ENCODE results near the gene TSLP. TPM values are rescaled to one million over a fixed set of nuclear protein-coding genes. Genes with fewer than 3 reads are reported as not detected.

The TSLP gene
- total RNA-seq, 2 experiments from 2014 or later: not detected

DNA sequence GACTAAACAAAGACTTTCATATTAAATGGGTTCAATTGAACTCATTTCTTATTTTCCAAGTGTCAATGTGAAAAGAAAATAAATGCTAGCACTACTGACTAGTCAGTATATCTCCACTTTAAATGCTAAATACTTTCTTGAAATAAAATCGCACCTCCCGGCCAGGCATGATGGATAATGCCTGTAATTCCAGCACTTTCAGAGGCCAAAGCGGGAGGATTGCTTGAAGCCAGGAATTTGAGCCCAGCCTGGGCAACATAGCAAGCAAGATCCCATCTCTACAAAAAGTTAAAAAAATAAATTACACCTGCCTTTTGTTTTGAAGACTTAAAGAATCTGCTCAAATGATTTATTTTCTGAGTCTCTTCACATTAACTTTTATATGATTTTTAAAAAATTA, 55.4 kb downstream of the TSLP start:
- no peak for DNase-seq (ENCODE audit: low spot score)
- Histone ChIP-seq H3K9me2 (ENCODE audit: insufficient read depth, low read length) (no peaks in the 10 kb centered on the region), H3K79me2 (ENCODE audit: insufficient read depth, low read depth, low read length) (no peaks in the 10 kb centered on the region), H3K27ac (ENCODE audit: low read depth, low read length, poor library complexity, severe bottlenecking) (no peak overlapping the region), H3K4me3 (ENCODE audit: low read depth, low read length, poor library complexity, severe bottlenecking) (no peak overlapping the region), H4K20me1 (ENCODE audit: insufficient read depth, low read length) (no peaks in the 10 kb centered on the region), H3K4me1 (ENCODE audit: insufficient read depth, low read length, poor library complexity, severe bottlenecking) (no peaks in the 10 kb centered on the region), H3K9me3 (ENCODE audit: low read length) (no peaks in the 10 kb centered on the region), H3K36me3 (ENCODE audit: insufficient read depth, low read length) (peaks cover 82% of the 10 kb centered on the region), H2AFZ (ENCODE audit: low read length) (no peak overlapping the region), H3K4me2 (ENCODE audit: low read length) (no peak overlapping the region)
- intact Hi-C loops (cut with micrococcal nuclease; ENCODE audit: unreplicated experiment): no loop called here
- ChIA-PET CTCF (ENCODE audit: unreplicated experiment) (no interaction called here), POLR2A (no interaction called here)
- TF ChIP-seq, protein P1, sequence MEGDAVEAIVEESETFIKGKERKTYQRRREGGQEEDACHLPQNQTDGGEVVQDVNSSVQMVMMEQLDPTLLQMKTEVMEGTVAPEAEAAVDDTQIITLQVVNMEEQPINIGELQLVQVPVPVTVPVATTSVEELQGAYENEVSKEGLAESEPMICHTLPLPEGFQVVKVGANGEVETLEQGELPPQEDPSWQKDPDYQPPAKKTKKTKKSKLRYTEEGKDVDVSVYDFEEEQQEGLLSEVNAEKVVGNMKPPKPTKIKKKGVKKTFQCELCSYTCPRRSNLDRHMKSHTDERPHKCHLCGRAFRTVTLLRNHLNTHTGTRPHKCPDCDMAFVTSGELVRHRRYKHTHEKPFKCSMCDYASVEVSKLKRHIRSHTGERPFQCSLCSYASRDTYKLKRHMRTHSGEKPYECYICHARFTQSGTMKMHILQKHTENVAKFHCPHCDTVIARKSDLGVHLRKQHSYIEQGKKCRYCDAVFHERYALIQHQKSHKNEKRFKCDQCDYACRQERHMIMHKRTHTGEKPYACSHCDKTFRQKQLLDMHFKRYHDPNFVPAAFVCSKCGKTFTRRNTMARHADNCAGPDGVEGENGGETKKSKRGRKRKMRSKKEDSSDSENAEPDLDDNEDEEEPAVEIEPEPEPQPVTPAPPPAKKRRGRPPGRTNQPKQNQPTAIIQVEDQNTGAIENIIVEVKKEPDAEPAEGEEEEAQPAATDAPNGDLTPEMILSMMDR (conservative IDR thresholded peaks at IDR 0.05; ENCODE audit: low read length): no peak
- TF ChIP-seq EZH2phosphoT487 (IDR thresholded peaks at IDR 0.05; ENCODE audit: borderline replicate concordance, low read depth, low read length): no peak
- no TSS peak for BruUV-seq (replicated peaks)

Other genes starting within 250 kb of the TSLP start
- gene WDR36, start 20.6 kb downstream of the TSLP start, total RNA-seq (2014; rRNA removed; shearing (Covaris generic)): 39.1 and 46.5 TPM in 2 replicates
- 41.9 and 49.4 TPM in 2 replicates for gene WDR36, start 20.6 kb downstream of the TSLP start, total RNA-seq (2022)
- gene CAMK4, start 152.7 kb downstream of the TSLP start, total RNA-seq (2014; rRNA removed; shearing (Covaris generic)): 36.5 and 40.2 TPM in 2 replicates
- gene CAMK4, start 152.7 kb downstream of the TSLP start, total RNA-seq (2022): 25.4 and 31.2 TPM in 2 replicates

Data from OCI-LY7 (cell line).